IMR-90 (cell line): ENCODE measurements around the gene ACADS. TPM values are rescaled to one million over a fixed set of nuclear protein-coding genes. Genes with fewer than 3 reads are reported as not detected.

Source experiments
- ATAC-seq: fragments of 200-7000 bp; cut with Tn5 transposase; 2 replicates; pipeline ENCODE4 v1.9.1; 2020; ENCODE audit warnings: low read depth, mild to moderate bottlenecking, moderate library complexity
- BruUV-seq: library from RNA; stranded (reverse); fragments of 400-500 nt; replicated peaks from 2 replicates; lab custom pipeline; 2021; lab: Mats Ljungman, UMichigan
- CTCF ChIA-PET: fragments of 300-600 bp; formaldehyde crosslinking; extraction: SDS; loops from one replicate; lab custom pipeline; 2021; ENCODE audit warnings: antibody characterized with exemption; lab: Yijun Ruan, JAX
- POLR2A ChIA-PET: fragments of 300-600 bp; sonication (Branson Sonifier 250); formaldehyde crosslinking; loops from one replicate; lab custom pipeline; 2022; ENCODE audit warnings: antibody characterized with exemption; ENCODE audit not compliant: unreplicated experiment; lab: Charles Lee
- DNase-seq: peaks from one replicate; pipeline ENCODE4 v3.0.0; 2013
- H2AFZ ChIP-seq: replicated peaks from 2 replicates; pipeline ENCODE3; 2013; ENCODE audit warnings: low read length, mild to moderate bottlenecking; ENCODE audit not compliant: poor library complexity
- H2AK5ac ChIP-seq: 2 replicates; pipeline ENCODE4 v1.6.1; 2013; ENCODE audit warnings: low read depth, low read length, inconsistent platforms
- H2AK9ac ChIP-seq: replicated peaks from 2 replicates; pipeline ENCODE3; 2013; ENCODE audit warnings: mild to moderate bottlenecking, low read depth, low read length, moderate library complexity; ENCODE audit not compliant: poor library complexity
- H2BK120ac ChIP-seq: 2 replicates; pipeline ENCODE4 v1.6.1; 2013; ENCODE audit warnings: low read depth, low read length, inconsistent platforms
- H2BK15ac ChIP-seq: 3 replicates; pipeline ENCODE4 v1.6.1; 2013; ENCODE audit warnings: low read depth, low read length, inconsistent platforms
- H2BK20ac ChIP-seq: 2 replicates; pipeline ENCODE4 v1.6.1; 2013; ENCODE audit warnings: low read depth, mild to moderate bottlenecking, inconsistent platforms, low read length, moderate library complexity
- H2BK5ac ChIP-seq: 2 replicates; pipeline ENCODE4 v1.6.1; 2013; ENCODE audit warnings: mild to moderate bottlenecking, low read depth, low read length, inconsistent platforms; ENCODE audit not compliant: poor library complexity, severe bottlenecking
- H3K14ac ChIP-seq: replicated peaks from 2 replicates; pipeline ENCODE4 v1.6.1; 2013; ENCODE audit warnings: low read depth, low read length, inconsistent platforms
- H3K18ac ChIP-seq: 2 replicates; pipeline ENCODE4 v1.6.1; 2013; ENCODE audit warnings: low read depth, low read length, control low read depth
- H3K23ac ChIP-seq: 2 replicates; pipeline ENCODE4 v1.6.1; 2013; ENCODE audit warnings: low read depth, low read length, inconsistent platforms
- H3K27ac ChIP-seq: 2 replicates; pipeline ENCODE4 v1.5.1; 2013; ENCODE audit warnings: mild to moderate bottlenecking, control low read depth, low read length; ENCODE audit not compliant: insufficient read depth
- H3K27me3 ChIP-seq: 2 replicates; pipeline ENCODE4 v1.6.1; 2013; ENCODE audit warnings: low read length; ENCODE audit not compliant: control insufficient read depth, insufficient read depth
- H3K36me3 ChIP-seq: 2 replicates; pipeline ENCODE4 v1.6.1; 2013; ENCODE audit warnings: low read length, mixed read lengths; ENCODE audit not compliant: control insufficient read depth, insufficient read depth
- H3K4ac ChIP-seq: 2 replicates; pipeline ENCODE4 v1.6.1; 2013; ENCODE audit warnings: low read depth, low read length, inconsistent platforms
- H3K4me1 ChIP-seq: 2 replicates; pipeline ENCODE4 v1.6.1; 2013; ENCODE audit warnings: low read length, mixed read lengths; ENCODE audit not compliant: control insufficient read depth, insufficient read depth
- H3K4me2 ChIP-seq: 2 replicates; pipeline ENCODE4 v1.6.1; 2013; ENCODE audit warnings: low read depth, mild to moderate bottlenecking, control low read depth, low read length, moderate library complexity
- H3K4me3 ChIP-seq: 2 replicates; pipeline ENCODE4 v1.5.1; 2013; ENCODE audit warnings: low read depth, mild to moderate bottlenecking, control low read depth, low read length, moderate library complexity; ENCODE audit not compliant: insufficient read depth
- H3K56ac ChIP-seq: 2 replicates; pipeline ENCODE4 v1.6.1; 2013; ENCODE audit warnings: low read length, inconsistent platforms; ENCODE audit not compliant: insufficient read depth; ENCODE audit errors: extremely low read depth
- H3K79me1 ChIP-seq, 2 experiments: 2 replicates each; pipeline ENCODE4 v1.6.1; 2013; ENCODE audit warnings: low read length in 2 of 2, inconsistent platforms in 1 of 2, low read depth in 1 of 2
- H3K9ac ChIP-seq: 2 replicates; pipeline ENCODE4 v1.6.1; 2013; ENCODE audit warnings: low read depth, low read length, control low read depth
- H3K9me1 ChIP-seq: 2 replicates; pipeline ENCODE4 v1.6.1; 2013; ENCODE audit warnings: low read length, inconsistent platforms; ENCODE audit not compliant: insufficient read depth
- H3K9me3 ChIP-seq: 2 replicates; pipeline ENCODE4 v1.6.1; 2013; ENCODE audit warnings: low read length; ENCODE audit not compliant: control insufficient read depth, insufficient read depth
- H4K20me1 ChIP-seq: 2 replicates; pipeline ENCODE4 v1.6.1; 2013; ENCODE audit warnings: low read length, inconsistent platforms; ENCODE audit not compliant: insufficient read depth
- H4K5ac ChIP-seq: 2 replicates; pipeline ENCODE4 v1.6.1; 2013; ENCODE audit warnings: mild to moderate bottlenecking, low read depth, low read length, control low read depth
- H4K8ac ChIP-seq, 2 experiments: 2 replicates each; pipeline ENCODE4 v1.6.1; 2013; ENCODE audit warnings: low read depth in 2 of 2, low read length in 2 of 2, control low read depth in 1 of 2, inconsistent platforms in 1 of 2
- H4K91ac ChIP-seq: 2 replicates; pipeline ENCODE4 v1.6.1; 2013; ENCODE audit warnings: low read depth, low read length, inconsistent platforms; ENCODE audit not compliant: insufficient read depth
- BHLHE40 ChIP-seq: fragments of 150-350 bp; IDR thresholded peaks from 2 replicates; pipeline ENCODE4 v1.6.1; 2016; ENCODE audit warnings: mild to moderate bottlenecking, low read depth, low read length
- CEBPB ChIP-seq: IDR thresholded peaks from 2 replicates; pipeline ENCODE4 v1.6.1; 2012; ENCODE audit warnings: low read depth, low read length, improper control_type of control experiment
- CHD1 ChIP-seq: IDR thresholded peaks from 2 replicates; pipeline ENCODE4 v1.6.1; 2012; ENCODE audit warnings: low read depth, low read length, improper control_type of control experiment
- CTCF ChIP-seq: conservative IDR thresholded peaks from 2 replicates; pipeline ENCODE4 v1.5.1; 2012; ENCODE audit warnings: mild to moderate bottlenecking, low read depth, low read length, improper control_type of control experiment
- MAFK ChIP-seq: IDR thresholded peaks from 2 replicates; pipeline ENCODE4 v1.6.1; 2012; ENCODE audit warnings: low read depth, low read length, improper control_type of control experiment
- MXI1 ChIP-seq: IDR thresholded peaks from 2 replicates; pipeline ENCODE4 v1.6.1; 2012; ENCODE audit warnings: low read depth, mild to moderate bottlenecking, low read length, moderate library complexity, borderline replicate concordance
- RCOR1 ChIP-seq: IDR thresholded peaks from 2 replicates; pipeline ENCODE4 v1.6.1; 2012; ENCODE audit warnings: mild to moderate bottlenecking, low read length, improper control_type of control experiment; ENCODE audit not compliant: insufficient replicate concordance
- WGBS, 2 experiments: methylation state at CpG; one replicate each; pipeline versions ENCODE4 v1.1.5 to v1.1.7; 2013; ENCODE audit warnings: missing lambda C conversion rate in 2 of 2; ENCODE audit not compliant: insufficient read length in 1 of 2; ENCODE audit errors: extremely low coverage in 2 of 2; 5-methylcytosine and 5-hydroxymethylcytosine counted together
- dilution Hi-C: fragments of 300-500 bp; cut with HindIII; formaldehyde crosslinking; loops from one replicate; pipeline ENCODE4 v1.14.3; 2018; ENCODE audit warnings: low sequenced_read_pairs; ENCODE audit not compliant: unreplicated experiment
- in situ Hi-C: fragments of 300-500 bp; cut with MboI; formaldehyde crosslinking; loops from 3 replicates; pipeline ENCODE4 v1.14.3; 2019; ENCODE audit warnings: low sequenced_read_pairs, inconsistent platforms, mixed read lengths
- intact Hi-C: fragments of 100-400 bp; cut with micrococcal nuclease; formaldehyde crosslinking; loops from 2 replicates; pipeline ENCODE4 v1.10.0; 2022
- polyA plus RNA-seq, 3 experiments: library from polyadenylated mRNA; depleted of rRNA; stranded (reverse); fragments of >200 nt; gene quantifications; 2 replicates each; pipeline ENCODE4 v1.2.3, GENCODE V29; 2012; ENCODE audit warnings: low replicate concordance in 1 of 3
- total RNA-seq: library from RNA; depleted of rRNA; stranded (reverse); fragments of >200 nt; gene quantifications from 2 replicates; pipeline ENCODE4 v1.2.3, GENCODE V29; 2012

ACADS gene
- total and polyA plus RNA-seq, 2 of the 4 experiments (the other 2 are of a cell fraction) = 2.9 to 5.5 TPM

DNA sequence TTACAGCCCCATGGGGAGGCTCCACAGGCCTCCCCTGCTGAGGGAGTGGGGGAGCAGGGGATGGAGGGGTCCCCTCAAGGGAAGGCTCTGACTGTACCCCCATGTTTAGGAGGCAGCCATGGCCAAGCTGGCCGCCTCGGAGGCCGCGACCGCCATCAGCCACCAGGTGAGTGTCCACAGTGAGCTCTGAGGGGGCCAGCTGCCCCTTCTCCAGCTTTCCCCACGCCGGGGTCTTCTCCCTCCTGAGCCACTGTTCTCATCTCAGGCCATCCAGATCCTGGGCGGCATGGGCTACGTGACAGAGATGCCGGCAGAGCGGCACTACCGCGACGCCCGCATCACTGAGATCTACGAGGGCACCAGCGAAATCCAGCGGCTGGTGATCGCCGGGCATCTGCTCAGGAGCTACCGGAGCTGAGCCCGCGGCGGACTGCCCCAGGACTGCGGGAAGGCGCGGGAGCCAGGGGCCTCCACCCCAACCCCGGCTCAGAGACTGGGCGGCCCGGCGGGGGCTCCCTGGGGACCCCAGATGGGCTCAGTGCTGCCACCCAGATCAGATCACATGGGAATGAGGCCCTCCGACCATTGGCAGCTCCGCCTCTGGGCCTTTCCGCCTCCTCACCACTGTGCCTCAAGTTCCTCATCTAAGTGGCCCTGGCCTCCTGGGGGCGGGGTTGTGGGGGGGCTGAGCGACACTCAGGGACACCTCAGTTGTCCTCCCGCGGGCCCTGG, 13.6 kb downstream of the ACADS start:
- no peak overlapping the region for H3K14ac ChIP-seq
- H3K56ac ChIP-seq = no peak overlapping the region
- no peak overlapping the region for H4K5ac ChIP-seq
- H3K27me3 ChIP-seq = no peaks in the 10 kb centered on the region
- no peaks in the 10 kb centered on the region for H4K20me1 ChIP-seq
- H2BK120ac ChIP-seq = no peak overlapping the region
- BruUV-seq = no TSS peak
- H3K18ac ChIP-seq = no peak overlapping the region
- H3K27ac ChIP-seq = no peak overlapping the region
- no peak overlapping the region for H2AFZ ChIP-seq
- H4K91ac ChIP-seq = no peak overlapping the region
- H3K23ac ChIP-seq = no peak overlapping the region
- no peak overlapping the region for H2BK15ac ChIP-seq
- no peaks in the 10 kb centered on the region for H3K9me1 ChIP-seq
- in situ Hi-C loops (no loop called here), dilution Hi-C loops (no loop called here), intact Hi-C loops (no loop called here)
- no peaks in the 10 kb centered on the region for H3K4me1 ChIP-seq
- H3K4me2 ChIP-seq = no peak overlapping the region
- H2BK5ac ChIP-seq = no peak overlapping the region
- no peak overlapping the region for H2BK20ac ChIP-seq
- H3K36me3 ChIP-seq = no peaks in the 10 kb centered on the region; the same call in 1 of the 2 replicates
- 94% methylated on average over 13 of the region's 38 CpGs; no CpG with 5 or more reads in 1 of the 2 experiments for WGBS, 2 experiments
- TF ChIP-seq MAFK (no peak), MXI1 (no peak), CHD1 (no peak), RCOR1 (no peak), CEBPB (no peak), CTCF (no peak), BHLHE40 (no peak)
- no peak overlapping the region for H2AK9ac ChIP-seq
- no peak overlapping the region for H3K4me3 ChIP-seq
- H3K4ac ChIP-seq = no peak overlapping the region
- H2AK5ac ChIP-seq = no peak overlapping the region
- ChIA-PET POLR2A (no interaction called here), CTCF (no interaction called here)
- no peaks in the 10 kb centered on the region for H3K9me3 ChIP-seq
- H4K8ac ChIP-seq = no peak overlapping the region
- ATAC-seq (no peak), DNase-seq (no peak)
- no peaks in the 10 kb centered on the region for H3K79me1 ChIP-seq
- H3K9ac ChIP-seq = no peak overlapping the region
